Astrocyte of the cerebellum (primary cell): Measurements from ENCODE around the gene CLDN3.
"Not testable (repeated sequence)": the region's sequence is repeated elsewhere in the genome, so short reads cannot be mapped to it uniquely, and the experiment has no call there.

Source experiments
- DNase-seq: peaks from one replicate; pipeline ENCODE4 v3.0.0-alpha.2; 2011; ENCODE audit warnings: low read depth
- H3K4me3 ChIP-seq: 2 replicates; pipeline ENCODE4 v1.5.1; 2011; ENCODE audit warnings: mild to moderate bottlenecking, low read depth, low read length, moderate library complexity
- CTCF ChIP-seq: IDR thresholded peaks from 2 replicates; pipeline ENCODE4 v1.5.1; 2012; ENCODE audit warnings: low read length, low read depth, moderate library complexity, mild to moderate bottlenecking; ENCODE audit errors: missing control alignments
- in situ Hi-C: cut with HindIII; loops from 2 replicates; pipeline ENCODE4 v1.10.0; 2017; ENCODE audit warnings: low sequenced_read_pairs

CLDN3 gene

GRCh38 chr7:73789051-73789450, 19.0 kb upstream of the CLDN3 start:
- in situ Hi-C loops = no loop called here
- H3K4me3 ChIP-seq = no peak overlapping the region
- no peak for DNase-seq
- no peak for TF ChIP-seq CTCF

GRCh38 chr7:73787786-73788048, 17.6 kb upstream of the CLDN3 start:
- in situ Hi-C loops, DNase-seq, H3K4me3 ChIP-seq: not testable (repeated sequence)

GRCh38 chr7:73786588-73786987, 16.5 kb upstream of the CLDN3 start:
- TF ChIP-seq CTCF = no peak
- no peak for DNase-seq
- in situ Hi-C loops = no loop called here
- no peak overlapping the region for H3K4me3 ChIP-seq

GRCh38 chr7:73779517-73779916, 9.4 kb upstream of the CLDN3 start:
- no peak overlapping the region for H3K4me3 ChIP-seq
- no peak for DNase-seq
- no peak for TF ChIP-seq CTCF
- in situ Hi-C loops = no loop called here

- no peak overlapping the region for H3K4me3 ChIP-seq
- no peak for DNase-seq
- in situ Hi-C loops = no loop called here
- no peak for TF ChIP-seq CTCF
Measured at GRCh38 chr7:73778801-73779389, 8.8 kb upstream of the CLDN3 start.

- in situ Hi-C loops = no loop called here
- DNase-seq = no peak
Measured at GRCh38 chr7:73774923-73775322, 4.9 kb upstream of the CLDN3 start.

More at GRCh38 chr7:73774923-73775322, 4.9 kb upstream of the CLDN3 start:
- no peak for TF ChIP-seq CTCF
- no peak overlapping the region for H3K4me3 ChIP-seq
